SW480 (cell line): Measurements from ENCODE around the gene HHAT.

Experiments
- DNase-seq: peaks from one replicate; pipeline ENCODE4 v3.0.0-alpha.2; 2016; ENCODE audit warnings: low spot score

Gene HHAT

GRCh38 chr1:210685295-210685650 is 356.6 kb downstream of the HHAT start:
- DNase-seq: no peak

GRCh38 chr1:210686841-210687240 is 358.1 kb downstream of the HHAT start:
- no peak for DNase-seq

- peak; percentile 4 for DNase-seq
Measured at GRCh38 chr1:210687582-210688279, 359.0 kb downstream of the HHAT start.

- no peak for DNase-seq
Measured at GRCh38 chr1:210688512-210689234, 360.0 kb downstream of the HHAT start.

GRCh38 chr1:210689826-210690225 is 361.1 kb downstream of the HHAT start:
- DNase-seq: no peak

- no peak for DNase-seq
Measured at GRCh38 chr1:210690236-210690635, 361.5 kb downstream of the HHAT start.

- DNase-seq: no peak
Measured at GRCh38 chr1:210691039-210691610, 362.4 kb downstream of the HHAT start.

GRCh38 chr1:210692796-210693195 is 364.1 kb downstream of the HHAT start:
- no peak for DNase-seq

- DNase-seq: no peak
Measured at GRCh38 chr1:210695026-210695425, 366.3 kb downstream of the HHAT start.

GRCh38 chr1:210696709-210697108 is 368.0 kb downstream of the HHAT start:
- peak; percentile 30 for DNase-seq

- DNase-seq: no peak
Measured at GRCh38 chr1:210697185-210697584, 368.5 kb downstream of the HHAT start.

GRCh38 chr1:210698661-210699060 is 370.0 kb downstream of the HHAT start:
- no peak for DNase-seq

GRCh38 chr1:210700083-210700482 is 371.4 kb downstream of the HHAT start:
- no peak for DNase-seq

GRCh38 chr1:210700511-210700910 is 371.8 kb downstream of the HHAT start:
- no peak for DNase-seq

- no peak for DNase-seq
Measured at GRCh38 chr1:210702506-210702905, 373.8 kb downstream of the HHAT start.

GRCh38 chr1:210703593-210703992 is 374.9 kb downstream of the HHAT start:
- no peak for DNase-seq

- DNase-seq: no peak
Measured at GRCh38 chr1:210705086-210705485, 376.4 kb downstream of the HHAT start.

- DNase-seq: no peak
Measured at GRCh38 chr1:210706246-210706645, 377.5 kb downstream of the HHAT start.

GRCh38 chr1:210707300-210708240 is 378.9 kb downstream of the HHAT start:
- DNase-seq: no peak

- no peak for DNase-seq
Measured at GRCh38 chr1:210709701-210710100, 381.0 kb downstream of the HHAT start.

- no peak for DNase-seq
Measured at GRCh38 chr1:210711825-210712612, 383.3 kb downstream of the HHAT start.
